ENCODE data around the gene ZBED1.
"Not testable (repeated sequence)": the region's sequence is repeated elsewhere in the genome, so short reads cannot be mapped to it uniquely, and the experiment has no call there.

ZBED1 gene

DNA sequence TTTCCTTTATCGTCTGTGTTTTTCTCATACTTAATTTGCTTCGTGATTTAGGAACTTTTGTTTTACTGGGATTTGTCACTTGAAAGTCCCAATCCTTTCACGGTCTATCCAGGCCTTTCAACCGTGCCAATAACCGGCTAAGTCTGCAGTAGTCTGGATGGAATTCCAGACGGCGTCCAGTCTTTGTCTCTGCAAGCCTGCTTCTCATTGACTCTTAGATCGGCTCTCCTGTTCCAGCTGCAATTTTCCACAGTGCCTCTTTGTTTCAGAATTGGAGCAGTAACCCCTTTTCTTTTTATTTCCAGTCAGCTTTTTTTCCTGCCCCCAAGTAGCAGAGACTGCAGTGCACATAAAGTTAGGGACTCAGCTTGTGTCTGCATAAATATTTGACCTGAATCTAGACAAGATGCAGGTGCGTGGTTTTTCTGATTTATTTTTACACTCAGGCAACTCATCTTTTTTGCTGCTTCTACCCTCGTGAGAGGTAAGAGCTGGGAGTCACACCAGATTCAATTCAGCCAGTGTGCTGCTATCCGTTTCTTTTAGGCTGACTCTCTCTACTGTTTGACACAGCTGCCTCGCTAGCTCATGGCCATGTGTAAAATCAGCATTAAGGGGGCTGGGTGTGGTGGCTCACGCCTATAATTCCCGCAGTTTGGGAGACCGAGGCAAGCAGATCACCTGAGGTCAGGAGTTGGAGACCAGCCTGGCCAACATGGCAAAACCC lies 37.4 kb upstream of the ZBED1 start:
- FAIRE-seq (no peak), DNase-seq (ENCODE audit: insufficient read length) (no peak)
- TF ChIP-seq TAF1 (IDR thresholded peaks at IDR 0.05; ENCODE audit: borderline replicate concordance, low read depth, low read length) (no peak), POLR2AphosphoS5 (IDR thresholded peaks at IDR 0.05; ENCODE audit: low read depth, low read length) (no peak), POLR2A (IDR thresholded peaks at IDR 0.05; ENCODE audit: low read depth, low read length) (no peak)

DNA sequence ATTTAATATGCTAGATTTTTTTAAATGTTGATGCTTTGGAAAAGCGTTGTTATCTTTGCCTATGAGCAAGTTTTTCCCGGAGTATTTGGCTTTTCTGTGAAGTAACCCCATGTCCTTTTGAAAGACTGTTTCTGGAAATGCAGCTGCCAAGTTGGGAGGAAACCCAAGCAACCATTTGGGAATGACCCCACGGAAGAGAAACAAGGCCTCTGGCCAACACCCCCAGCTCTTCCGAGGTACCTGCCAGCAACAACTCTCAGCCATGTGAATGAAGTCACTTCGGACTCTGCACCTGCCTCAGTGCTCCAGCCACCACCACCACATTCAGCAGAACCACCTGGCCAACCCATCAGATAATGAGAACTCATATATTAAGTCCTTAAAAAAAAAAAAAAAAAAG lies 36.2 kb upstream of the ZBED1 start:
- TF ChIP-seq TAF1 (IDR thresholded peaks at IDR 0.05; ENCODE audit: borderline replicate concordance, low read depth, low read length) (no peak), POLR2A (IDR thresholded peaks at IDR 0.05; ENCODE audit: low read depth, low read length) (no peak), POLR2AphosphoS5 (IDR thresholded peaks at IDR 0.05; ENCODE audit: low read depth, low read length) (no peak)

DNA sequence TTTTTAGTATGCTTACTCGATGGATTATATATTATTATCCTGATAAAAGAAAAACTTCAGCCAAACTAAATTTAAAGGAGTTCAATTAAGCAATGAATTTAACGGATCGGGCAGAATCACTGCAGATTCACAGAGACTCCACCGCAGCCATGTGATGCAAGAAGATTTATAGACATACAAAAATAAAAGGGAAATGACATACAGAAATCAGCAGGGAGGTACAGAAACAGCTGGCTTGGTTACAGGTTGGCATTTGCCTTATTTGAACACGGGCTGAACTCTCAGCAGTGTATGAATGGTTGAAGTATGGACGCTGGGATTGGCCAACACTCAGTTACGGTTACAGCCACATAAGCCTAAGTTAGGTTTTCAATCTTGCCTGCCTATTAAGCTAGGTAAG lies 35.4 kb upstream of the ZBED1 start:
- no peak for DNase-seq (ENCODE audit: insufficient read length)
- FAIRE-seq = no peak
- TF ChIP-seq POLR2AphosphoS5 (IDR thresholded peaks at IDR 0.05; ENCODE audit: low read depth, low read length) (no peak), POLR2A (IDR thresholded peaks at IDR 0.05; ENCODE audit: low read depth, low read length) (no peak), TAF1 (IDR thresholded peaks at IDR 0.05; ENCODE audit: borderline replicate concordance, low read depth, low read length) (no peak)

More for the DNA sequence above, 36.2 kb upstream of the ZBED1 start:
- DNase-seq (ENCODE audit: insufficient read length) (no peak), FAIRE-seq (no peak)

DNA sequence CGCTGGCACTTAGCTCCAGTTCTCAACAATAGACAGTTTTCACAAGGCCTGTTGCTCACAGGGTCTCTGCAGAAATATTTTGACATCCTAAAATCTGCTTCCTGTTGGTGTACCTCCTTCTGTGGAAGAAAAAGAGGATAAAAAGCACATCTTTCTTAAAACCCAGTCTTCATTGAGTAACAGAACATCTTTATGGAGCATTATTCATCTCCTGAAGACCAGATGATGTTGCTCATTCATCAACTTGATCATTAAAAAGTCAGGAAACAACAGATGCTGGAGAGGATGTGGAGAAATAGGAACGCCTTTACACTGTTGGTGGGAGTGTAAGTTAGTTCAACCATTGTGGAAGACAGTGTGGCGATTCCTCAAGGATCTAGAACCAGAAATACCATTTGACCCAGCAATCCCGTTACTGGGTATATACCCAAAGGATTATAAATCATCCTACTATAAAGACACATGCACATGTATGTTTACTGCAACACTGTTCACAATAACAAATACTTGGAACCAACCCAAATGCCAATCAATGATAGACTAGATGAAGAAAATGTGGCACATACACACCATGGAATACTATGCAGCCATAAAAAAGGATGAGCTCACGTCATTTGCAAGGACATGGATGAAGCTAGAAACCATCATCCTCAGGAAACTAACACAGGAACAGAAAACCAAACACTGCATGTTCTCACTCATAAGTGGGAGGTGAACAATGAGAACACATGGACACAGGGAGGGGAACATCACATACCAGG lies 33.7 kb upstream of the ZBED1 start:
- not testable (repeated sequence) for FAIRE-seq; DNase-seq (ENCODE audit: insufficient read length)

DNA sequence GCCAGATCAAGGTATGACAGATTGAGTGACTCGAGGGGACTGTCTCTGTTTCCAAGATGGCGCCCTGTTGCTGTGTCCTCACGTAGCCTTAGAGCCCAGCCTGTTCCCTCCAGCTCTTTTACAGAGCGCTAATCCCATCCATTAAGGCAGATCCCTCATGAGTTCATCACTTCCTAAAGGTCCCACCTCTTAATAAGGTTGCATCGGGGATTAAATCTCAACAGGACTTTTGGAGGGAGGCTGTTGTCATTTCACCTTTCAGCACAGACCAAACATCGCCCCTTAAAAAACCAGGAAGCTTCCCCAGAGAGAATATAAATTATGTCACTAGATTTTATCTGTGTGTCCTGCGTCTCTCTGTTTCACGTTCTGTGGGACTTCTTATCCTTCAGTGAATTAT lies 32.6 kb upstream of the ZBED1 start:
- DNase-seq (ENCODE audit: insufficient read length) (no peak), FAIRE-seq (no peak)
- TF ChIP-seq POLR2A (IDR thresholded peaks at IDR 0.05; ENCODE audit: low read depth, low read length) (no peak), TAF1 (IDR thresholded peaks at IDR 0.05; ENCODE audit: borderline replicate concordance, low read depth, low read length) (no peak), POLR2AphosphoS5 (IDR thresholded peaks at IDR 0.05; ENCODE audit: low read depth, low read length) (no peak)

DNA sequence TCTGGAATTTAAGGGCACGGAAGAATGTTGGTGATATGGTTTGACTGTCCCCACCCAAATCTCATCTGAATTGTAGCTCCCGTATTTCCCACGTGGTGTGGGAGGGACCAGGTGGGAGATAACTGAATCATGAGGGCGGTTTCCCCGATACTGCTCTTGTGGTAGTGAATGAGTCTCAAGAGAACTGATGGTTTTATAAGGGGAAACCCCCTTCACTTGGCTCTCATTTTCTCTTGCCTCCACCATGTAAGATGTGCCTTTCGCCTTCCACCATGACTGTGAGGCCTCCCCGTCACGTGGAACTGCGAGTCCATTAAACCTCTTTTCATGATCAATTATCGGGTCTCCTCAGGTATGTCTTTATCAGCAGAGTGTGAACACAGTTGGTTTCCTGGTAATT lies 25.6 kb upstream of the ZBED1 start:
- FAIRE-seq = peak; percentile 80
- DNase-seq (ENCODE audit: insufficient read length) = no peak
- TF ChIP-seq TAF1 (IDR thresholded peaks at IDR 0.05; ENCODE audit: borderline replicate concordance, low read depth, low read length) (no peak), POLR2AphosphoS5 (IDR thresholded peaks at IDR 0.05; ENCODE audit: low read depth, low read length) (no peak), POLR2A (IDR thresholded peaks at IDR 0.05; ENCODE audit: low read depth, low read length) (no peak)

DNA sequence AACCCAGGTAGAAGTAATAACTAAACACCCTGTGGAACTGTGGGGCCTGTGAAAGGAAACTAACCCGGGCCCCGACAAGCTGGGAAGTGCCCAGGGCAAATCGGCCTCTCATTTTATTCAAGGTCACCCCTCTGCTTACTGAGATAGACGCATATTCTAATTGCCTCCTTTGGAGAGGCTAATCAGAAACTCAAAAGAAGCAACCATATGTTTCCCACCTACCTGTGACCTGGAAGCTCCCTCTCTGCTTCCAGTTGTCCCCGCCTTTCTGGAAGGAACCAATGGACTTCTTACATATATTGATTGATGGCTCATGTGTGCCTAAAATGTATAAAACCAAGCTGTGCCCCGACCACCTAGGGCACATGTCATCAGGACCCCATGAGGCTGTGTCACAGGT lies 23.1 kb upstream of the ZBED1 start:
- no peak for TF ChIP-seq POLR2AphosphoS5 (IDR thresholded peaks at IDR 0.05; ENCODE audit: low read depth, low read length)
- TF ChIP-seq POLR2A (IDR thresholded peaks at IDR 0.05; ENCODE audit: low read depth, low read length) = no peak
- no peak for TF ChIP-seq TAF1 (IDR thresholded peaks at IDR 0.05; ENCODE audit: borderline replicate concordance, low read depth, low read length)
- no peak for FAIRE-seq
- DNase-seq (ENCODE audit: insufficient read length) = no peak

DNA sequence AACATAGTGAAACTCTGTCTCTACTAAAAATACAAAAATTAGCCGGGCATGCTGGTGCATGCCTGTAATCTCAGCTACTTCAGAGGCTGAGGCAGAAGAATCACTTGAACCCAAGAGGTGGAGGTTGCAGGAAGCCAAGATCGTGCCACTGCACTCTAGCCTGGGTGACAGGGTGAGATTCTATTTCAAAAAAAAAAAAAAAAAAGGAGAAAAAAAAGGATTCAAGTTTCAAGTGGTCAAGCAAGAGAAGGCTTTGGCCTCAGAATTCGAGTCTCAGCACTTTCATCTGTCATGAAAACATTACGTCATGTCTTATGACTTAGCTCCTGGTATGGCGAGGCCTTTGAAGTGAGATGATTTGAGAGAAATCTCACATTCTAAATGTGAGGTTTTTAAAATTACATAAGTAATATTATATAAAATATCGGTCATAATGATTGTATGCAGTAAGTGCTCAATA lies 21.2 kb upstream of the ZBED1 start:
- FAIRE-seq (no peak), DNase-seq (ENCODE audit: insufficient read length) (no peak)
- TF ChIP-seq POLR2AphosphoS5 (IDR thresholded peaks at IDR 0.05; ENCODE audit: low read depth, low read length) (no peak), TAF1 (IDR thresholded peaks at IDR 0.05; ENCODE audit: borderline replicate concordance, low read depth, low read length) (no peak)

DNA sequence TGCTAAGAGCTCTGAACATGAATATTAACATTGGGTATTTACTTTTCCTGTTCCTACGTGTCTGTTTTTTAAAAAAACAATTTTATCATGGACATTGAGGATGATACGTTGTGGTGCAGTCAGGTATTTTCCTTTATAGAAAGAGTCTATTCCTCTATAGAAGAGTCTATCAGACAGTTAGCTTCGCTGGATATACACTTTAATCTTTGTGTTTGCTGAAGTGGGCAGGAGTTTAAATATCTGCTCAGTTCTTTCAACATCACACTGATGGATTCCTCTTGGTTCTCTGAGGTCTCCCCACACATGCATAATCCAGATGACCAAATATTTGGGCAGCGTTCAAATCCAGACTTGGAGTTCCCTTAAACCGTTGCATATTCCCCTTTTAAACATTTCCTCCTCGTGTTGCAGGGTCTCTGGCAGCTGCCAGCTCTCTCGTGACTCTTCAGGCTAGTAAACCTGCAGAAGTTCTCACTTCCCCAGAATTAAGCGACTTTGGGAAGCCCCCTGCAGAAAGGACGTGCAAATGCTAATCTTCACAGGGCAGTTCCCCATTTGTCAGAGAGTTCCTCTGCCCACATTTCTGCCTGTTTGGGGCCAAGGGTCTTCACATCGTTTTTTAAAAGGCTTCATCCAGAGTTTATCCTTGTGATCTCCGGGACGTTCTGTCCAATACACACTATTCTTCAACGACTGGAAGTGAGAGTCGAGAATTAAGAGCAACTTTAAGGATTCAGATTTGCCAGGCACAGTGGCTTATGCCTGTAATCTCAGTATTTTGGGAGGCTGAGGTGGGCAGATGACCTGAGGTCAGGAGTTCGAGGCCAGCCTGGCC lies 20.5 kb upstream of the ZBED1 start:
- TF ChIP-seq TAF1 (IDR thresholded peaks at IDR 0.05; ENCODE audit: borderline replicate concordance, low read depth, low read length) (no peak), POLR2AphosphoS5 (IDR thresholded peaks at IDR 0.05; ENCODE audit: low read depth, low read length) (no peak), POLR2A (IDR thresholded peaks at IDR 0.05; ENCODE audit: low read depth, low read length) (no peak)
- FAIRE-seq = peak; percentile 99
- DNase-seq (ENCODE audit: insufficient read length) = peak; percentile 42

DNA sequence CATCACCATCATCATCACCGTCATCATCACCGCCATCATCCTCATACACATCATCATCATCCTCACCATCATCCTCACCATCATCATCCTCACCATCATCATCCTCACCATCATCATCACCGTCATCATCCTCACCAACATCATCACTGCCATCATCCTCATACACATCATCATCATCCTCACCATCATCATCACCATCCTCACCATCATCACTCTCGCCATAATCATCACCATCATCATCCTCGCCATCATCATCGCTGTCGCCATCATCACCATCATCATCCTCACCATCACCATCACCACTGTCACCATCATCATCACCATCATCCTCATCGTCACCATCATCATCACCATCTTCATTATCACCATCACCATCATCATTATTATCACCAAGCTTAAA lies 19.8 kb upstream of the ZBED1 start:
- no peak for TF ChIP-seq TAF1 (IDR thresholded peaks at IDR 0.05; ENCODE audit: borderline replicate concordance, low read depth, low read length)
- TF ChIP-seq POLR2AphosphoS5 (IDR thresholded peaks at IDR 0.05; ENCODE audit: low read depth, low read length) = no peak
- TF ChIP-seq POLR2A (IDR thresholded peaks at IDR 0.05; ENCODE audit: low read depth, low read length) = no peak
- peak; percentile 93 for FAIRE-seq

DNA sequence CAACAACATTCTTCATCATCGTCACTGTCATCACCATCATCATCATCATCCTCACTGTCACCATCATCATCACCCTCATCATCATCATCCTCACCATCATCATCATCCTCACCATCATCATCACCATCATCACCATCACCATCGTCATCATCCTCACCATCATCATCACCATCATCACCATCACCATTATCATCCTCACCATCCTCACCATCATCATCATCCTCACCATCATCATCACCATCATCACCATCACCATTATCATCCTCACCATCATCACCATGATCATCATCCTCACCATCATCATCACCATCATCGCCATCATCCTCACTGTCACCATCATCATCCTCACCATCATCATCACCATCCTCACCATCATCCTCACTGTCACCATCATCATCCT lies 18.9 kb upstream of the ZBED1 start:
- DNase-seq (ENCODE audit: insufficient read length) = not testable (repeated sequence)
- FAIRE-seq = peak; percentile 78

More for the DNA sequence above, 19.8 kb upstream of the ZBED1 start:
- no peak for DNase-seq (ENCODE audit: insufficient read length)

DNA sequence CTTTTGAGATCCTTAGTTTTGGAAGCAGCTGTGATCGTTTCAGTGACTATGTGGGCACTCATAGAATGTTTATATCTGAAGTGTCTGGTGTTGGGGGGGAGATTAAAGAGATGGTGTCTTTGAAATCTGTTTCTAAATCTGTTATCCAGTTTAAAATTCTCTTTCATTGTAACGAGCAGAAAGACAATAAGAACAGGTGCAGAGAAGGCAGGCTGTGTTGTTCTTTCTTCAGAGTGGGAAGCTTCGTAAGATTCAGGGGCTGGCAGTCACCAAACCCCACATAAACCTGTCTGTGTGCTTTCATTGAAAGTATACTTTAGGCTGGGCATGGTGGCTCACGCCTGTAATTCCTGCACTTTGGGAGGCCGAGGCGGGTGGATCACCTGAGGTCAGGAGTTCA lies 16.3 kb upstream of the ZBED1 start:
- TF ChIP-seq POLR2A (IDR thresholded peaks at IDR 0.05; ENCODE audit: low read depth, low read length) = no peak
- TF ChIP-seq TAF1 (IDR thresholded peaks at IDR 0.05; ENCODE audit: borderline replicate concordance, low read depth, low read length) = no peak
- TF ChIP-seq POLR2AphosphoS5 (IDR thresholded peaks at IDR 0.05; ENCODE audit: low read depth, low read length) = no peak
- FAIRE-seq (no peak), DNase-seq (ENCODE audit: insufficient read length) (no peak)
